ENCODE results near the gene TMIGD2.
"Not testable (repeated sequence)": the region's sequence is repeated elsewhere in the genome, so short reads cannot be mapped to it uniquely, and the experiment has no call there.

Gene TMIGD2

DNA sequence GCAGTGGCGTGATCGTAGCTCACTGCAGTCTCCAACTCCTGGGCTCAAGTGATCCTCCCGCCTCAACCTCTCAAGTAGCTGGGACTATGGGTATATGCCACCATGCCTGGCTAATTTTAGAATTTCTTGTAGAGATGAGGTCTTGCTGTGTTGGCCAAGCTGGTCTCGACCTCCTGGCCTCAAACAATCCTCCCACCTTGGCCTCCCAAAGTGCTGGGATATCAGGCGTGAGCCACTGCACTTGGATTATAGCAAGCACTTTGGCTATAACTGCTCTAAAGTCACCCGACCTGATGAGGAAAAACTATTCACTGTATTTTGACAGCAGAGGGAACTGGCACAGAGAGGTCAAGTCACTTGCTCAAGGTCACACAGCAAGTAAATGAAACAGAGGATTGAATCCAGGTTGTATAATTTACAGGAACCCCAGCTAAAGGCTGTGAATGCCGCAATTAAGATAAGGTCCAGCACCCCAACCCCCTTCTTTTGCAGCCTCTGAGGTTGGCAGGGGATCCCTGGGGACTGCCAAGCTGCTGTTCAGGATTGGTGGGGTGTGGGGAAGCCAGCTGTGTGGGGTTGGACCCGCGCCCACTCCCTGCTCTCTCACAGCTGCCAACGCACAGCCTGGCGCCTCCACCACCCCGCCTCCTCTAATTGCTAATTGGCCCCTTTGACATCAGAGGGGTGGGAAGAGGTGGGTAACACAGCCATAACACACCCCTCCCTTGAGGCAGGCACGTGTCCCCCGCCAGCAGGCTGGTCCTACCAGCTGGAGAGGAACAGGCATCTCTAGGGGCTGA is 6.0 kb downstream of the TMIGD2 start:
- no peak for DNase-seq

DNA sequence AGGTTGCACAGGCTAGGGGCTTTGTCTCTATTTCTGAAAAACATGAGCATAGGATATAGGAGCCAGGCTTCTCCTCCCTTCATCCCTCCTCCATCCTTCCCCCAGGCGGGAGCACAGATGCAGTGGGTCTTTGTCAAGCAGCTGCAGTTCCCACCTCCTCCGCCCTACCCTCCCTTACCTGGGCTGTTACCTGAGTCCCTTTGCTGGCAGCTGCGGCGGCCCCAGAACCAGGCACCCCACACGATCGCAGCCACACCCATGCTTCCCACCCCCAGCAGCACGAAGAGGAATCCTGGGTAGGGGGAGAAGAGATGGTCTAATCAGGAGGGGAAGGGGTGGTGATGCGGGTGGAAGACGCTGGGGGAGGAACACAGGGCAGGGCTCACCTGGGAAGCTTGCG is 7.8 kb downstream of the TMIGD2 start:
- DNase-seq = no peak

DNA sequence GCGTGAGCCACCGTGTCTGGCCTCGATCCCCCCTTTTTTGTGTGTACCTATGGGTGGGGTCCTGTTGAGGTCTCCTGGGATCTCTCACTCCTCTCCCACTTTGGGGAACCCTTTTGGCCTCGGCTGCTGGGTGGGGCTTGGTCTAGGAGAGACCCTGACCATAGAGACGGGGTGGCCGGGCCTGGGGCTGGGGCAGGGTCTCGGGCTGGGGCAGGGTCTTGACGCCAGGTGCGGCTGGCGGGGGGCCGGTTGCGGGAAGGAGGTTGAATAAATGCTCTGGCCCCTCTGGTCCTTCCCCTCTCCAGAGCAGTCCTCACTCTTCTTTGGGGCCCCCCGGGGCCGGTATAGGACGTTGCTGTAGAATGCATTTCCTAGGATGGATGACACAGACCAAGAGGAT is 9.7 kb downstream of the TMIGD2 start:
- DNase-seq = no peak

DNA sequence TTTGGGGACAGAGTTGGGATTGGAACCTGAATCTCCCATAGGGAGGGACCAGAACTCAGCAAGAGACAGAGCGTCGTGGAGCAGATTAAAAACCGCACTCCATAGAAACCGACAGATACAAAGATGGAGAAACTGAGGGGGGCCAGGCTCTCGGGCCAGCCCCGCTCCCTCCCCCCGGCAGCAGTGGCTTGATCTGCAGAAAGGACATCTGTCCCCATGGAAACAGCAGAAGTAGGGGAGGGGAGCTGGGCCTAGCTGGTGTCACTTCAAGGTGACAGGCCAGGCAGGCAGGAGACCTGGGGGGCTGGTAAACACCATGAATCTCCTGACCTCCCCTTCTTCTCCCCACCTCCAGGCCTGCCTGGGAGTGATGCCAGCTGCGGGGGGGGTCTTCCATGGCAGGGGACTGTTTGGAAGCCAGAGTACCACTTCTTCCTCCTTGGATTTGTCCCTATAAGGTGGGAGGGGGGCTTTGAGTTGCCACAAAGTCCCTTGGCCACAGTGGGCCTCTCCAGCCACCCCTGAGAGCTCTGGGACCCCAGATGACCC is 10.9 kb downstream of the TMIGD2 start:
- DNase-seq = no peak

DNA sequence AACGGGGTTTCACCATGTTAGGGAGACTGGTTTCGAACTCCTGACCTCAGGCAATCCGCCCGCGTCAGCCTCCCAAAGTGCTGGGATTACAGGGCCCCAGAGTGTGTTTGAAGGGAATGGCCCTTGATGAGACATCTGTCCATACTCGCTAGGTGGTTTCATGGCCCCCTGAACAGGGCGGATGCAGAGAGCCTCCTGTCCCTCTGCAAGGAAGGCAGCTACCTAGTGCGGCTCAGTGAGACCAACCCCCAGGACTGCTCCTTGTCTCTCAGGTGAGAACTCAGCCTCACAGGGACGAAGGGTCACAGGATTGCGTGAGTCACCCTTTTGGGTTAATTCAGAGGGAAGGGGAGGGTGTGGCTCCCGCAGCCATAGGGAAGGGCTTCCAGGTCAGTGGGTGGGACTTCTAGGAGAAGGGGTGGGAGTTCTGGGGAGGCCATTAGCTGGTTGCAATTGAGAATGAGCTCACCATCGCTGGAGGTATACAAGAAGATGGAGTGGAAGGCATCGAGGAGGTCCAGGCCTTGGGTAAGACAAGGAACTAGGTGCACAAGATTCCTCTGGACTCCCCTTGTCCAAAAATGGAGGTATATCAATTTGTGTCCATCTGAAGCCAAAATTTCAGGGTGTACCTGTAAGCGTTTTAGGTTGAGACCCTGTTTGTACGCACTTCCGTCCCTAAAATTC is 14.0 kb downstream of the TMIGD2 start:
- no peak for DNase-seq

DNA sequence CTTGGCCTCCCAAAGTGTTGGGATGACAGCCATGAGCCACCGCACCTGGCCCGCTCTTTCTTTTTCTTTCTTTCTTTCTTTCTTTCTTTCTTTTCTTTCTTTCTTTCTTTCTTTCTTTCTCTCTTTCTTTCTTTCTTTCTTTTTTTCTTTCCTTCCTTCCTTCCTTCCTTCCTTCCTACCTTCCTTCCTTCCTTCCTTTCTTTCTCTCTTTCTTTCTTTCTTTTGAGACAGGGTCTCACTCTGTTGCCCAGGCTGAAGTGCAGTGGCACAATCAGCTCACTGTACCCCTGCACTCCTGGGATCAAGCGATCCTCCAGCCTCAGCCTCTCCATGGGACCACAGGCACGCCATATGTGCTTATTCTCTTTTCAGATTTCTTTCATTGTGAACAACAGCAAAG is 16.0 kb downstream of the TMIGD2 start:
- not testable (repeated sequence) for DNase-seq

DNA sequence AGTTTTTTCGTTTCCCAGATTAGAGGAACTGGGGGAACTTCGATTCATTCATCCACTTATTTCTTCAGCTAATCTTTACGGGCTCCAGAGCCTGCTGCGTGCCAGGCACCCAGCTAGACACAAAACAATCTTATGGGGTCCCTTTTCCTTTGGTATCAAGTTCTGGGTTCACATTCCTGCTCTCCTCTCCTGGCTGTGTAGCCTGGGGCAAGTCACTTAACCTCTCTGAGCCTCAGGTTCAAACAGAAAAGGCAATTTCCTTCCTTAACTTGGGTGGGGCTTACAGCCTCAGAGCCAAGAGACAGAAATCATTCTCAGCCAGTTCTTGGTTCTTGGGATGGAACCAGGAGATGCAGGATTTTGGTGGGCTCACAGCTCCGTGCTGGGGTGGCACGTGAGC is 17.2 kb downstream of the TMIGD2 start:
- DNase-seq = no peak

DNA sequence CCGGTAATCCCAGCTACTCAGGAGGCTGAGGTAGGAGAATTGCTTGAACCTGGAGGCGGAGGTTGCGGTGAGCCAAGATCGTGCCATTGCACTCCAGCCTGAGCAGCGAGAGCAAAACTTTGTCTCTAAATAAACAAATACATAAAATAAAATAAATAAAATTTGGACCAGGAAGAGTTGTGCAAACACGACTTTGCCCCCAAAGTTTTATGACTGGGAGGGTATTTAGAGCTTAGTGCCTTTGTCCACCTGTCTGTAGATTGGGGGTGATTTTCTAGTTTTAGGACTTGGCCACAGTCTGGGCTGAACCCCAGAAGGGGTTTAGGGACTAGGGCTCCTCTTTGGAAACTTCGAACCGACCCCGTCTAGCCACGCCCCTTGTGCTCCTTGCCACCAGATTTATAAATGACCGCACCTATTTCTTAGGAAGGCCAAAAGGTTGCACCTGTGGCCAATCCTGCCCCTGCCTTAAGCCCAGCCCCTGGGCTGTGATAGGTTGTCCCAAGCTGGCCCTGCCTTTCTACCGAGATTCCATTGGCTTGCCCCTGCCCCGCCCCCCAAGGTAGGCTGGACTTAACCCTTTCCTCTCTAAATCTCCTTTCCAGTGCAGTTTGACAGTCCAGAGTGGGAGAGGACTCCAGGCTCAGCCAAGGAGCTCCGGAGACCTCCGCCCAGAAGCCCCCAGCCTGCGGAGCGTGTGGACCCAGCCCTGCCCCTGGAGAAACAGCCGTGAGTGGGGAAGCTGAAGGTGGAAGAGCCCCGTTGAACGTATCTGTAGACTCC is 17.8 kb downstream of the TMIGD2 start:
- no peak for DNase-seq

DNA sequence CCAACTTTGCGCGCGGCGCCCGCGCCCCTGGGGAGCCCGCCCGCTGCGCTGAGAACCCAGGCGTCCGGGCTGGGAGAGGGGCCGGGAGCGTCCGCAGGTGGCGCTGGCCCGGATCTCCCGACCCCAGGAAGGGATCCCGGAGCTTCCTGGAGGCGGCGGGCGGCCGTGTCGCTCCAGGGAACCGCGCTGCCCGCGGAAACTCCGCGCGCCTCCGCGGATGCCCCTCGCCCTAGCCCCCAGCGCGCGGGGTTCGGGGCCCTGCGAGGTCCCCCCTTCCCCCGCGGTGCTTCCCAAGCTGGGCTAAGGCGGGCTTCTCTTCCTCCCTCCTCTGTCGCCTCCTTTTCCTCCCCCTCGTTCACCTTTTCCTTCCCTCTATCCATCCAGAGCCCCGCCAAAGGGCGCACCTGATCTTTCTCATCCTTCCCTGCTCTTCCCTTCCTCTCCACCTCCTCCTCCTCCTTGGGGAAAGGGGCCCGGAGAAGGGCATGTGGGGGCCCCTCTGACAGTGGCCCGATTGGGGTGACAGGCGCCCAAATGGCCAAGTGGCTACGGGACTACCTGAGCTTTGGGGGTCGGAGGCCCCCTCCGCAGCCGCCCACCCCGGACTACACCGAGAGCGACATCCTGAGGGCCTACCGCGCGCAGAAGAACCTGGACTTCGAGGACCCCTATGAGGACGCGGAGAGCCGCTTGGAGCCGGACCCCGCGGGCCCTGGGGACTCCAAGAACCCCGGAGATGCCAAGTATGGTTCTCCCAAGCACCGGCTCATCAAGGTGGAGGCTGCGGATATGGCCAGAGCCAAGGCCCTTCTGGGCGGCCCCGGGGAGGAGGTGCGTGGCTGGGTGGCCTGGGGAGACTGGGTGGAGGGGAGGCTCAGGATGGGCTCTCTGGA is 22.4 kb downstream of the TMIGD2 start:
- no peak for DNase-seq

DNA sequence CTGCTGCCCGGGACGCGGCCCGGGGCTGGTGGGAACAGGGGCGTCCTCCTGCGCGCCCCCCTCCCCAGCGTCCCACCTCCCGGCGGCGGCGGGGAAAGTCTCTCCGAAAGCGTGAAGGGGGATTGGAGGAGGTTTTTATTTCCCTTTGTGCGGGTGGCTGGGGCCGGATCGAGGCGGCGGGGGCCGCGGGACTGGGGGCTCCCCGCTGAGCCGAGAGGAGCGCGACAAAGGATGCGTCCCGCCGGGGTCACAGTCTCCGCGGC is 23.0 kb downstream of the TMIGD2 start:
- DNase-seq = no peak

DNA sequence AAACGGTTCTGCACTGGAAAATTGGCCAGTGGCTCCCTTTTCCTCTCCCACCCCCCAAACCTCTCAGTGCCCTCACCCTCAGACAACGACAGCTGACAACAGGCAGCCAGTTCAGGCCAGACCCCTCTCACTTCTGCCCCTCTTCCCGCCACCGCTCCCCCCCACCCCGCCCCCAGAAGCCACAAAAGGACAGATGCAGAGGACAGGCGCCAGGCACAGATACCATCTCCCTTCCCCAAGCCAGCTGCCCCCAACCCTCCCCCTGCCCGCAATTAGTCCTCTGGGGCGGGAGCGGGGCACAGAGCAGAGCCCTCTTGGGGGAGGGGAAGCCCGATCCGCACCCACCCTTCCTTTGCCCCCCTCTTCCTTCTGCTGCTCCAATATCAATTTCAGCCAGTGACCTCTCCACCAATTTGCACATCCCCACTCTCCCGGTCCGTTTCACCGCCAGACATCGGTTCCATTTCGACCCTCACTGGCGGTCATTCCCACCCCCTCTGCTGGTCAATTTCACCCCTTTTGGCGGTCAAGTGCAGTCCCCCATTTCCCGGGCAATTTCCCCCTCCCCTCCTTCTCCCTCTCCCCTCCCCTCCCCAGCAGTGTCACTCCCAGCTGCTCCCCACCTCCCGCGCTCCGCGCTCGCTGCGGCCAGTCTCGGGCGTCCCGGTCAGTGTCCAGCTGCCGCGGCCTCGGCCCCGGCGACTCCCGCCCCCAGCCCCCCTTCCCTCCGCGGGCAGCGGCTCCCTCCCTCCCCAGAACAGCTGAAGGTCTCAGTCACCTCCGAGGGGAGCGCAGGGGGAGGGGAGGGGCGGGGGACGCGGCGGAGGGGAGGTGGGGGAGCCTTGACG is 23.5 kb downstream of the TMIGD2 start, which contains the start of gene SHD:
Gene SHD, plus strand, starts transcription at position 848 of the 848 bp plus-strand sequence. CDS start 798 bp downstream, outside the sequence.
- no peak for DNase-seq

DNA sequence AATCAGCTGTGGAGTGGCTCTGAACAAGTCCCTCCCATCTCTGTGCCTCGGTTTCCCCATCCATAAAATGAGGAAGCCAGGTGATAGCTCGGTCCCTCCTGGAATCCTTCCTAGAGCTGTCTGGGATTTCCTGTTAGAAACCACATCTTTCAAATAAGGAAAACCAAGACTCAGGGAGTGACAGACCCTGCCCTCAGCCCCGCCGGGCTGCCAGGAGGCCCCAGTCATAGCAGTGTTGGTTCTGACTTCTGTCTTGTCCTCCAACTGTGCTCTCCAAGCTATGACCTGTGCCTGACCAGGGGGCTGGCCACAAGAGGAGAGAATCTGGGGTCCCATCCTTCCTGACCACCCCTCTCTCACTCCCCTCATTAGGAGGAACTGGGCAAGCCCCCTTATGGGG is 24.2 kb downstream of the TMIGD2 start:
- no peak for DNase-seq

DNA sequence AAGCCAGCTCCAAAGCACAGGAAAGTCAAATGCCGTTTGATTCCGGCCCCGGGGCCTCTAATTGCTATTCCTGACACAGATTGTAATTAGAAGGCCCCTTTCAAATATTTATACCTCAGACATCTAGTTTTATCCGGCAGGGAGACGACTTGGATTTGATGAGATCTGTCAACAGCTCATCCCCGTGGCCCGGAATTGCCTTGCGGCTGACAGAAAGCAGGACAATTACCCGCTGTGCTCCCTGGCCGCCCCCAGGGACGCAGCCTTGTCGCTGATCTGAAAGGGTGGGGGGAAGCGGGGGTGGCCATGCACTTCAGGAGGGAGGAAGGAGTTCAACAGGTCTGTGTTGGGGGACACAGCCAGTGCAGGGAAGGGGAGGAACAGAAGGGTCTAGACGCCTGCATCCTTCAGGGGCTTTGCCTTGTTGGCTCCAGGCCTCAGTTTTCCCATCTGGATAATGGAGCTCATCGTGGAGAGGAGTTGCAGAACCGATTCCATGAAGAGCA is 24.9 kb downstream of the TMIGD2 start:
- no peak for DNase-seq

DNA sequence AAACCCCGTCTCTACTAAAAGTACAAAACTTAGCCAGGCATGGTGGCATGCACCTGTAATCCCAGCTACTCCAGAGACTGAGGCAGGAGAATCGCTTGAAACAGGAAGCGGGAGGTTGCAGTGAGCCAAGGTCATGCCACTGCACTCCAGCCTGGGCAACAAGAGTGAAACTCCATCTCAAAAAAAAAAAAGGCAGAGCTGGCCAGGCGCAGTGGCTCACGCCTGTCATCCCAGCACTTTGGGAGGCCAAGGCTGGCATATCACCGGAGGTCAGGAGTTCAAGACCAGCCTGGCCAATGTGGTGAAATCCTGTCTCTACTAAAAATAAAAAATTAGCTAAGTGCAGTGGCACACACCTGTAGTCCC is 27.9 kb downstream of the TMIGD2 start:
- not testable (repeated sequence) for DNase-seq

DNA sequence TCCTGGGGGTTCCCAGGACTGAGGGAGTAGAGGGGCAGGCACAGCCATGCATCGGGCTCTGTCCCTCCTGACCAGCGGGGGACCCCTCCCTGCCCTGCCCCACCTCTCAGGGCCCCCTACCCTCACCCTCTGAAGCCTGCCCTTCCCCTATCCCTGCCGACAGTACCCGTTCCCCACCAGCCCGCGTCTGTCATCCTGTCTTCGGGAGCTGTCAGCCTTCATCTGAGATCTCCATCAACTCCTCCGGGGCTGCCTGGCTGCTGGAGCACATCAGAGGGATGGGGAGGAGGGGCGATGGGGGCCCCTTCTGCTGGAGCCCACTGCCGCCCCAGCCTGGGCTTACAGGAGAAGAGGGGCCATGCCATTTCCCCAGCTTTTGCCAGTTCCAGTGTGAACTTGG is 29.3 kb downstream of the TMIGD2 start:
- DNase-seq = no peak

DNA sequence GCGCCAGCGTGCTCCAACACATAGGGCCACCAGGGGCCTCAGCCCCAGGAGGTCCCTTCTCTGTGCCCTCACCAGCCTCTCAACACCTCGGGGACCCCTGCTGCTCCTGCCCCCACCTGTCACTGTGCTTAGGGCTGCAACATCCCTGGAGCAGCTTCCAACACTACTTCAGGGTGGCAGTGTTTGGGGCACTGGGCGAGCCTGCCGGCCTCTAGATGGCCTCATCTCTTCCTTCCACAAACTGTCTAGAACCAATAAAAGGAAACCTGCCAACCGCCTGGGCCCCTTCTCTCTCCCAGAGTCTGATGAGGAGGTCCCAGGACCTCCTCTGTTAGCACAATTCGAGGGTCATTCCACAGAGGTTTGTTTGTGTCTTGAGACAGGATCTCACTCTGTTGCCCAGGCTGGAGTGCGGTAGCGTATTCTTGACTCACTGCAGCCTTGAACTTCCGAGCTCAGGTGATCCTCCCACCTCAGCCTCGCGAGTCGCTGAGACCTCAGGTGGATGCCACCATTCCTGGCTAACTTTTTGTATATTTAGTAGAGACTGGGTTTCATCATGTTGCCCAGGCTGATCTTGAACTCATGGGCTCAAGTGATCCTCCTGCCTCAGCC is 33.3 kb downstream of the TMIGD2 start:
- DNase-seq = no peak

DNA sequence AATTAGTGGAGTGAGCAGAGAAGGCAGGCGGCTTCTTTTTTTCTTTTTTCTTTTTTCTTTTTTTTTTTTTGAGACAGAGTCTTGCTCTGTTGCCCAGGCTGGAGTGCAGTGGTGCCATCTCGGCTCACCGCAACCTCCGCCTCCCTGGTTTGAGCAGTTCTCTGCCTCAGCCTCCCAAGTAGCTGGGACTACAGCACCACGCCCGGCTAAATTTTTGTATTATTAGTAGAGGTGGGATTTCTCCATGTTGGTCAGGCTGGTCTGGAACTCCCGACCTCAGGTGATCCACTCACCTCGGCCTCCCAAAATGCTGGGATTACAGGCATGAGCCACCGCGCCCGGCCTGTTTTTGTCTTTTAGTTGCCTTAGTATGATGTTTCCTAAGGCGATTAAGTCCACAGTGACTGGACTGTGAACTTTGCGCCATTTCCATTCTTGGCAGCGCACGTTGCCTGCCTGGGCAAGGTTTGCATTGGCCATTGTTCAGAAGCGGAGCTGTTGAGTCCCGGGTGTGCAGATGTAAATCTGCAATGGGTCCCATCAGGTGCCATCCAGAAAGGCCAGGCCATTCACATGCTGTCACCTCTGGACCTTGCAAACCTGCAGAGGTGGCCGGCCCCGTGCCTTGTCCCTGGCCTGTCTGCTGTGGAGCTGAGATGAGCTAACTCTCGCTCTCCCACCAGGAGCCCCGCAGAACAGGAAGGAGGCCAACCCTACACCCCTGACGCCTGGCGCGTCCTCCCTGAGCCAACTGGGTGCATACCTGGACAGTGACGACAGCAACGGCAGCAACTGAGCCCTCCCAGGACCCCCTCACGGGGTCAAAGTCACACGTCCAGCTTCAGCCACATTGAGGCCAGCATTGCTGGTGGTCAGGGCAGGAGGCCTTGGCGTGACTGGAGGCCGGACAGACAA is 34.0 kb downstream of the TMIGD2 start:
- DNase-seq = no peak

DNA sequence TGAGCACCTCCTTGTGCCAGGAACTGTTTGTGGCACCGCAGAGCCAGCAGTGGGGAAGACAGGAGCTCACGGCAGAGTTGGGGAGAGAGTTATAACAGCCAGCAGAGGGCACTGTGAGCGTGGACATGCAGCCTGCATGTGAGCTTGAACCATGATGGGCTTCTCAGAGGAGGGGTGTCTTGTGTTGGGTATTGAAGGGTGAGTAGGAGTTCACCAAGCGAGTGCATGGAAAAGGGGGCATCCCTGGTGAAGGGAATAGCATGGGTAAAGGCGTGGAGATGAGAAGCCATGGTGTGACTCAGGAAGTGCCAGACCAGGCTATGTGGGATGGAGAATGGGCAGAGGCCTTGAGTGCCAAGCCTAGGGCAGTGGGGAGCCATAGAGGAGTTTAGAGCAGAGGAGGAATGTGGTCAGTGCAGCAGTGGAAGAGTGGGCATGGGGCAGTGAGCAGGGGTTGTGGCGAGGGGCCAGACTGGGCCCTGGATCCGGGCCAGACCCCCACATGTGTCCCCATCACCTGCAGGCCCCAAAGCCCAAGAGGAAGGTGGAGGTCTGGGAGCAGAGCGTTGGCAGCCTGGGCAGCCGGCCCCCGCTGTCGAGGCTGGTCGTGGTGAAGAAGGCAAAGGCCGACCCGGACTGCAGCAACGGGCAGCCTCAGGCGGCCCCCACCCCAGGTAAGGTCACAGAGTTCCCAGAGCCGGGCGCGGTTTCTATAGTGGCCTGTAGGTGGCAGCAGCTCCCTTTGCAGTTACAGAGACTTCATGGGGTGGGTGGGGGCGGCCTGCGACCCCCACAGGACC is 34.9 kb downstream of the TMIGD2 start:
- DNase-seq = peak; percentile 72 to 73

All from AML-193 (cell line).